ENCODE data around the gene SUGCT. TPM values are rescaled to one million over a fixed set of nuclear protein-coding genes. Genes with fewer than 3 reads are reported as not detected.

Gene SUGCT
- total and polyA plus RNA-seq, 2 of the 8 experiments (the other 6 are each of a cell fraction or from before 2014, with no cell fraction given), result 2.8 to 5.4 TPM

- no peak overlapping the region for H3K4me2 ChIP-seq (ENCODE audit: insufficient read depth in 1 of 2, low read depth in 2 of 2, low read length in 2 of 2)
- no peak overlapping the region for H2BK120ac ChIP-seq (replicated peaks; ENCODE audit: low read depth, low read length)
- POLR2A ChIA-PET (ENCODE audit: partially characterized antibody), result no interaction called here
- no peak overlapping the region for H3K23ac ChIP-seq (ENCODE audit: insufficient read length)
- H3K56ac ChIP-seq (replicated peaks; ENCODE audit: insufficient read length, low read depth, low read length), result no peak overlapping the region
- no peak overlapping the region for H3K4me3 ChIP-seq (ENCODE audit: extremely low read depth in 1 of 4, insufficient read depth in 2 of 4, low read depth in 3 of 4, low read length in 4 of 4)
- no peaks in the 10 kb centered on the region; a peak in 2 of 7 replicates for H3K27me3 ChIP-seq (replicated peaks in 1 of 4; ENCODE audit: control insufficient read depth in 3 of 4, extremely low read depth in 1 of 4, insufficient read depth in 3 of 4, low read length in 3 of 4)
- H2AK5ac ChIP-seq (ENCODE audit: low read depth, low read length), result no peak overlapping the region
- no peak overlapping the region for H4K5ac ChIP-seq (ENCODE audit: insufficient read length, low read depth, low read length)
- no peak for TF ChIP-seq SP2 (IDR thresholded peaks at IDR 0.05; ENCODE audit: low read length)
- no peak for TF ChIP-seq GTF2F1 (IDR thresholded peaks at IDR 0.05; ENCODE audit: borderline replicate concordance, low read depth, low read length)
- no peak for TF ChIP-seq TAF7 (optimal IDR thresholded peaks at IDR 0.05; ENCODE audit: borderline replicate concordance, low read depth, low read length)
- no peak for TF ChIP-seq EP300 (IDR thresholded peaks at IDR 0.05; ENCODE audit: borderline replicate concordance in 1 of 2, low read depth in 2 of 2, low read length in 2 of 2)
- TF ChIP-seq GABPA (IDR thresholded peaks at IDR 0.05; ENCODE audit: borderline replicate concordance, insufficient read depth, low read length), result no peak
- TF ChIP-seq, protein P1, sequence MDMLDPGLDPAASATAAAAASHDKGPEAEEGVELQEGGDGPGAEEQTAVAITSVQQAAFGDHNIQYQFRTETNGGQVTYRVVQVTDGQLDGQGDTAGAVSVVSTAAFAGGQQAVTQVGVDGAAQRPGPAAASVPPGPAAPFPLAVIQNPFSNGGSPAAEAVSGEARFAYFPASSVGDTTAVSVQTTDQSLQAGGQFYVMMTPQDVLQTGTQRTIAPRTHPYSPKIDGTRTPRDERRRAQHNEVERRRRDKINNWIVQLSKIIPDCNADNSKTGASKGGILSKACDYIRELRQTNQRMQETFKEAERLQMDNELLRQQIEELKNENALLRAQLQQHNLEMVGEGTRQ (IDR thresholded peaks at IDR 0.05; ENCODE audit: low read length), result no peak
- TF ChIP-seq CTBP2 (IDR thresholded peaks at IDR 0.05; ENCODE audit: borderline replicate concordance, insufficient read depth, insufficient read length, low read length), result no peak
- TF ChIP-seq HDAC2 (IDR thresholded peaks at IDR 0.05; ENCODE audit: borderline replicate concordance in 1 of 2, low read depth in 2 of 2, low read length in 2 of 2), result no peak
- no peak overlapping the region for H3K27ac ChIP-seq (ENCODE audit: low read depth, low read length)
- H3K14ac ChIP-seq (ENCODE audit: insufficient read length), result no peak overlapping the region
- H2BK12ac ChIP-seq (ENCODE audit: low read depth, low read length), result no peak overlapping the region
- no peak overlapping the region for H2BK20ac ChIP-seq (ENCODE audit: low read length)
- no peak overlapping the region for H3K4ac ChIP-seq (replicated peaks; ENCODE audit: insufficient read length, low read depth, low read length)
- no peaks in the 10 kb centered on the region for H4K20me1 ChIP-seq (replicated peaks in 1 of 2; ENCODE audit: control insufficient read depth in 1 of 2, insufficient read depth in 2 of 2, low read length in 2 of 2)
- DNase-seq (ENCODE audit: low read depth in 1 of 2, low spot score in 2 of 2) (no peak), FAIRE-seq (no peak)
- no peaks in the 10 kb centered on the region for H3K23me2 ChIP-seq (ENCODE audit: low read depth, low read length)
- H4K91ac ChIP-seq (replicated peaks; ENCODE audit: insufficient read length, low read length), result no peak overlapping the region
- H3K79me2 ChIP-seq (ENCODE audit: control insufficient read depth in 1 of 2, insufficient read depth in 2 of 2, low read length in 2 of 2), result no peaks in the 10 kb centered on the region
- H3K18ac ChIP-seq (ENCODE audit: extremely low read depth, low read length), result no peak overlapping the region
- no peak overlapping the region for H3K9ac ChIP-seq (replicated peaks in 1 of 4; ENCODE audit: extremely low read depth in 1 of 4, low read depth in 3 of 4, low read length in 3 of 4)
- no peaks in the 10 kb centered on the region for H3K79me1 ChIP-seq (ENCODE audit: low read depth, low read length)
- H3K4me1 ChIP-seq (replicated peaks in 1 of 4; ENCODE audit: control insufficient read depth in 3 of 4, insufficient read depth in 4 of 4, low read length in 3 of 4), result no peaks in the 10 kb centered on the region
- no peak overlapping the region for H2BK15ac ChIP-seq (ENCODE audit: low read length)
- CTCF ChIA-PET (ENCODE audit: partially characterized antibody), result interaction anchor here (0.6 to 2.0 kb wide), 2 partner anchors 13 to 339 kb away, joined by 3 to 4 read pairs; no protein-coding TSS in a partner anchor
- 80% methylated on average over 4 of the region's 4 CpGs; no CpG with 5 or more reads in 1 of the 2 experiments for WGBS, 2 experiments (ENCODE audit: extremely low coverage in 1 of 2, insufficient coverage in 1 of 2, insufficient read length in 1 of 2, insufficient replicate concordance in 2 of 2, low coverage in 1 of 2, low lambda C conversion rate in 2 of 2, missing lambda C conversion rate in 1 of 2)
- no peak overlapping the region for H2BK5ac ChIP-seq (ENCODE audit: low read depth, low read length)
- no peak overlapping the region for H2AFZ ChIP-seq (ENCODE audit: low read length)
- no peaks in the 10 kb centered on the region for H3K36me3 ChIP-seq (ENCODE audit: control insufficient read depth in 2 of 4, insufficient read depth in 4 of 4, low read length in 3 of 4)
- H4K8ac ChIP-seq (ENCODE audit: extremely low read depth, insufficient read depth, low read length), result no peak overlapping the region
- no peaks in the 10 kb centered on the region for H3K9me3 ChIP-seq (ENCODE audit: insufficient read depth in 2 of 2, low read depth in 1 of 2, low read length in 1 of 2)
Observed at GRCh38 chr7:40234046-40234445, 99.2 kb downstream of the SUGCT start.
